ENCODE data around the gene CADPS2.
"Not testable (repeated sequence)": the region's sequence is repeated elsewhere in the genome, so short reads cannot be mapped to it uniquely, and the experiment has no call there.

The CADPS2 gene

DNA sequence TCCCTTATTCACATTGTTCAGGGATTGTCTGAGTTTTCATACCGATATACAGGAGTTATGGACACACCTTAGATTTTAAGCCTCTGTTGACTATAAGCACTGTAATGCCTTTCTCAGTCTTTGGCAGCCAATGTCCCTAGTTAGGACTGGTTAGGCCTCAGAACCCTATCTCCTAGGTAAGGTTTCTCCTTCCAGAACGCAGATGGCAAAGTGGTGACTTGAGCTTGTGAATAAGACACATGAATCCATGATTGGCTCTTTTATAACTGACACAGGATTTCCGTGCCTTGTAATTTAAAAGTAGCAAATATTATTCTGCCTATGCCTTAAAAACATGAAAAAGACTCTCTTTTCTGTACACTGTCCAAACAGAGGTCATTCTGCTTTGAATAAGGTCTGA is 171.1 kb downstream of the CADPS2 start:
- DNase-seq (ENCODE audit: low read depth in 2 of 2): no peak

DNA sequence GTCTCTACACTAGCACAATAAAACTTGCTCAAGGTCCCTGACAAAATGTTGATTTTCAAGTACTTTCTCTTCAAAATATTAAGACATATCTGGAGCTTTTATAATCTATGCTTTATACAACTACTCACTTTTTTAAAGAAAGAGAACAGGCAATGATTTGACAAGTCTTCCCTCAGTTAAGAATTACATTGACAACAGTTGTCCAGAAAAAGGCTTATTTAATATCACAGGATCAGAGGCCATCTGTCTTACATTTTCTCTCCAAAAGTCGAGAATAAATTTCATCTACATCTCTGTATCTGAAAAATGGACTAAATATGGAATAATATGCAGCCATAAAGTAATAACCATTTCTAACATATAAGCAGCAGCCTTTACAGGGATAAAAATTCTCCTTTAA is 175.3 kb downstream of the CADPS2 start:
- DNase-seq (ENCODE audit: low read depth in 2 of 2): no peak

DNA sequence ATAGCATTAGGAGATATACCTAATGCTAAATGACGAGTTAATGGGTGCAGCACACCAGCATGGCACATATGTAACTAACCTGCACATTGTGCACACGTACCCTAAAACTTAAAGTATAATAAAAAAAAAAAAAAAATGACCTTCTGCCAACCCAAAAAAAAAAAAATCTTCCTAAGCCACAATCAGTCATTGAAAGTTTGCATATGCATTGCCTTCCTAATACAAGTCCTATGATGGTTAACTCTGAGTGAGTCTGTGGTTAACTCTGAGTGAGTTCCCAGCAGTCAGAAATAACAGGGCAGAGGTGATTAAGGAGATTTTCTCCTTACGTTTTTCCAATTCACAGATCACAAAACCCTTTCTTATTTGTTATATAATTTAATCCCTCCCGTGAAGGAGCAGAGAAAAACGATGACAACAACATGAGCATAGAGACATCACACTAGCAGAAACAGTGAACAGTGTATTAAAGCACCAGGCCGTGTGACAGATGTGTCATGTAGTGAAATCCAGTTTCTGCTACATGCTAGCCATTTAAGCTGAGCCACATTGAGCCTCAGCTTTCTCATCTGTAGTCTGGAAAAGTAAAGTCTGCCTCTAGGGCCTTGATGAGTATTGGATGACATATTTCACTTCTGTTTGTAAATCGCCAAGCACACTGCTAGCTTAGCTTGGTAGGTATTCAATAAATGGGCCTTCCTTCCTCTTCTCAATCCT is 176.2 kb downstream of the CADPS2 start:
- no peak for DNase-seq (ENCODE audit: low read depth in 2 of 2)

DNA sequence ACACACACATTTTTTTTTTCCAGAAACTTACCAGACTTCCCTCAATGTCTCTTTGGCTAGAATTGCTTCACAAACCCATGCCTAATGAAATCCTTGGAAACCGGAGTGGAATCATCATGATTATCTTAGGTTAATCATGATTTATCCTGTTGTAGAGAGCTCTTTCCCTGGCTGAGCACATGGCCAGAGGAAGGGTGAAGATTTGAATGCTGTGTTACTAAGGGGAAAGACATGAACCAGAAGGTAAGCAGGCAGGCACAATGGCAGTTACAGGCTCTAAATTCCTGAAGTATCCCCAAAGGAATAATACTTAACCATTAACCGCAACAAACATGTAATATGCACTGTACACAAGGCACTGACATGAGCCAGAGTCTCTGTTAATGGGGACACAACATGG is 179.4 kb downstream of the CADPS2 start:
- DNase-seq (ENCODE audit: low read depth in 2 of 2): no peak

DNA sequence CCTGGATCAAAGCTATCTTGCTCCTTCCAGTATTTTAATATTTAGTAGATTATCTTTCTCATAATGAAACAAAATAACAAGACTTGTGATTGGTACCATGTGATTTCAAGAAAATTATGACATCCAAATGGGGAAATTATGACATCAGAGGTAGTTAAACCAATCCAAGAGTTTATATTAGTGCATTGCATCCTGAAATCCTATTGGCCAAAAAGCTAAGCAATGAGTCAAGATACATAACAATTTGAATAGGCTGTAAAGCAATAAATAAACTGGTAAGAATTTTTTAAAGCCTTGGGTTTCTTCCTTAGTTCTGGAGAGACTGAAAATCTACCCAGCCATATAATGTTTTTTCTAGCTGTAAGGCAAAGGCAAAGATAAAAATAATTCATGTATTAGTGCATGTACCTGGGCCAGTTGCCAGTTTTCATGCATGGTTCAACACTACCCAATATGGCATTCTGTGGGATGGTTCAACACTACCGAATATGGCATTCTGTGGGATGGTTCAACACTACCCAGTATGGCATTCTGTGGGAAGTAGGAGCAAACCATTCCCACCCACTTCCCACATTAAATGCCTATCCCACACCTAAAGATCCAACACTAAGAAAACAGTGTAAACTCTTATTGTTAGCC is 183.3 kb downstream of the CADPS2 start, which contains the start of gene RNF148:
RNF148 (minus strand) TSS at position 51 of the 639 bp plus-strand sequence. CDS start 172 bp downstream, outside the sequence.
- no peak for DNase-seq (ENCODE audit: low read depth in 2 of 2)

DNA sequence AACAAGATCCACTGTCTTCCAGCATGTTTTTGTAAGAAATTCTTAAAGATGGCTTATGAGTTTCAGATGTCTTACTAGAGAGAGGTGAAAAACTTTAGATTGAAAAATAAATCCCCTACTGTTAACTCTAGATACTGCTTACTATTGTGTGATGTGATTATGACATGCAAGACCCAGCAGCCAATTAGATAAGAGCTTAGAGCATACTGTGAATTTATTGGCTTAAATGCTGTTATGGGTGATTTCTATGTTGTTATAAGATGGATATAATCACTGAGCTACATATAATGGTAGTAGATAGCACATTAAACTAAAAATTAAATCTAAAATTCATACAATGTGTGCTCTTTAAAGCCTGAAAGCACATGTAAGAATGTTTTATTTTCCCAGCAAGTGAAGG is 187.2 kb downstream of the CADPS2 start, which contains the start of gene RNF133:
RNF133 (minus strand) TSS at position 101 of the 400 bp plus-strand sequence. CDS start 199 bp downstream, outside the sequence.
- no peak for DNase-seq (ENCODE audit: low read depth in 2 of 2)

DNA sequence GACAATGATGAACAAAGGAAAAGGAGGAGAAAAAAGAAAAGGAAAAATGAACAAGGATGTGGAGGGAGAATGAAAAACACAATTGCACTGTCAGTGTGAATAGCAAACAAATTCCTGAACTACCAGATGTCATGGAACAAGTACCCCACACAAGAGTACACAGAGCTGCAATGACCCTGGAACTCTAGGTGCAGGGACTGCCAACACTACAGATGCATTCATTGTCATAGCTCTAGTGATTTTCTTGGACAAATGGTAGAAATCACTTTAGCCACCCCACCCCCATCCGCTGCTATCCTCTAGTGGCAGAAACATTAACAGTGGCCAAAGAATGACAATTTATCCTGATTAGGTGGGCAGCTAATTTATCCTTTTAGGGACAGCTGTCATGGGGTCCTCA is 190.4 kb downstream of the CADPS2 start:
- no peak for DNase-seq (ENCODE audit: low read depth in 2 of 2)

DNA sequence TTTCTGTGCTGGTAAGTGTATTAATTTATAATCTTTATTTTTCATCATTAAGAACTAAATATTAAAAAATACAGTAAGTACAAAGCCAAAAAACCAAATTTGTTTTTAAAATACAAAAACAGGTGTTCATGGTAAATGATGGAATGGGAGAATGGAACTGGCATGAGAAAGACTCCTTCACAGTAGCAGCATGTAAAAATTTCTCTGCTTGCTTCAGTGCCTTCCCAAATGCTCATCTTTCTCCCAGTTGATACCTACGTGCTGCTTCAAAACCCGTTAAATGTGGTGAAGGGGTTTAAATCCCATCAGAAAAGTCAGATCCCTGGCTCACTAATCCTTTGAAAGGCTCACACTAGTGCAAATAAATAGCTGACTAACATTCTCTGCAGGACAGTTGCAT is 191.6 kb downstream of the CADPS2 start:
- no peak for DNase-seq (ENCODE audit: low read depth in 2 of 2)

DNA sequence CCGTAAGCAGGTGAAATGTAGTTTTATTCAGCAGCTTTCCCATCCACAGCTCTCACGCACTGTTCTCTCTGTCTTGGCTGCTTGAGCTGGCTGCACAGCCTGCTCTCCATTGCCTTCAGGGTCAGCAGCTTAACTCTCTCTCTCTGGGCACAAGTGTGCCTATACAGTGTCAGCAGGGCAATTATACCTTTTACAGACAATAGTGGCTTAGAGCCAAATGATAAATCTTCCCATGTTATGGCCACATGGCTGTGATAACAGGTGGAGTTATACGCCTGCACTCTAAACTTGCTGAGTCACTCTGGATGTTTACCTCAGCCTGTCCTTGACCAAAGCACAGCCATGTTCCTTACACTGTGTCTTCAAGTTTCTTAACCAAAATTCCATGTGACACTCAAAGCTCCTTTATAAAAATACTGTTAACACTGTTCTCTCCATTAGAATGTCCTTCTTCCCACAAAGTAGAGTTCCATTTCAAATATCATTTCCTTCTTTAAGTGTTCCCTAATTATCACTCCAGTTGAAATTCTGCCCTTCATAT is 193.4 kb downstream of the CADPS2 start:
- no peak for DNase-seq (ENCODE audit: low read depth in 2 of 2)

DNA sequence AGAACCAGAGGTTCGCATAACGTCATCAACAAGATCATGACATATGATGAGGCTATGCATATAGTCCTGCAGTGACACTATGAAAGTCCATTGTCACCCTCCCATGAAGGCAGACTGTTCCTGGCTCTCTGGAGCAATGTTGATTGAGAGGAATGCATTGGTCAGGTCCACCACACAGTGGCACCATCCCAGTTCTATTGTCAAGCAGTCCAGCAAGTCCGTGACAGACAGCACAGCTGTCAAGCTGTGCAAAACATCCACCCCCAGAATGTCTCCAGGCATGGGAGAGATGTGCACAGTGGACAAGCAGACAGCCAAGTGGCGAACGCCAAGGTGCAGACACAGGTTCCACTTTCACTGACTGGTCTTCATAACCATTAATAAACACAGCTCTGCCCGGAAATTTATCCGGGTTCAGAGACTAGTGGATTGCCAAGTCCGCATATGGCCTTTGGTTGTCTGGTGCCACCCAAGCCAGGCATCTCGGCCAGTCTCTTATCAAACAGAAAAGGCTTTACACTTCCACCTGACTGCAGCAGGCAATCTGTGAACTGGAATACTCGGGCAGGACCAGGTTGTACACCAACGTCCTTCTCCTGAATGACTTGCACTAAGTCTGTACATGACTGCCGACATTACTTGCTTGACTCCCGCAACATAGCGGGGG is 194.6 kb downstream of the CADPS2 start:
- no peak for DNase-seq (ENCODE audit: low read depth in 2 of 2)

DNA sequence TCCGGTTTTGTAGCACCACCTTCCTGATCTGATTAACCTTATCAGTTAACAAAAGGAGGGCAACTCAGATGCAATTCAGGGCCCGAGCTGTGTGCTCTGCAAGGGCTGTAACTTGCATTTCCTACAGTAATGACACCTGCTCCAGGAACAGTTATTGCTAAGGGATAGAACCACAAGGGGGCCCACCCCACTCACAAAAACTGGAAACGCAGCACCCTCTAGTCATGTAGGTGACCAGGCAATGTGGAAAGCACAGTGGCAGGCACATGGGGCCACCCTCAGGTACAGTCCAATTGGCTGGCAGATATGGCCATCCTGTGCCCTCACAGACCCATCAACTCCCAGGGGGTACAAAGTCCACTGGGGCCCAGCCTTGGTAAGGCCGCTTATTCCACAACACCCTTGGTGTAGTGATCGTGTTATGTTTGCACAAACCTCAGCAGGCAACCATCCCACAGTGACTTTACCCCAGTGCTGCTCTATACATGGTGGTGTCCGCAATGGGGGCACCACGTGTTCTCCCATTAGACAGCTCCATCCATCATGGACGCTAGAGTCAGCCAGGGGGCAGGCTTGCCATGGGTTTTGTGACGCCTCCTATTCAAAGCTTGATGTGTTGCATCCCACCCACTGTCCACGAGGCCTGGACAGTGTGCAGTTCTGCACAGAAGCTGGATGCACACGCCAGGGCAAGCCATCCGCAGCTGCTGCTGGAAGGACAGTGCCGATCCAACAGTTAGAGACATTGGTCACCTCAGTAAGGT is 196.7 kb downstream of the CADPS2 start:
- DNase-seq (ENCODE audit: low read depth in 2 of 2): no peak

DNA sequence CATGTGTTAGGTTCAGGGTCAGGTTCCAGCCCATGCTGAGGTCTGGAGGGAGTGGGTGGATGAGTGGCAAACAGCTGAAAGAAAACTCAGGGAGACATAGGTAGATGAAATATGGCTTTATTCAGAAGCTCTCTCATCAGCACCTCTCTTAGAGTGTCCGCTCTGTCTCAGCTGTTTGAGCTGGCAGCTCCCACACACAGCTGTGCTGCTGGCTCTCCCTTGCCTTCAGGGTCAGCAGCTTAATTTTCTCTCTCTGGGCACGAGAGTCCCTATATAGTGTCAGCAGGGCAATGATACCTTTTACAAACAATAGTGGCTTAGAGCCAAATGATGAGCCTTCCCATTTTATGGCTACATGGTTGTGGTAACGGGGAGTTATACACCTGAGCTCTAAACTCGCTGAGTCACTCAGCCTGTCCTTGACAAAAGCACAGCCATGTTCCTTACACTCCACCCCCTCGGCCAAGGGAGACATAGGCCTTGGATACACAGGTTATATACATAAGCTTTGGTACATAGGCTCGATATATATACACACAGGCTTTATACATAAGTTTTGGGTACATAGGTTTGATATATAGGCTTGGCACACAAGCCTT is 197.8 kb downstream of the CADPS2 start:
- DNase-seq (ENCODE audit: low read depth in 2 of 2): no peak

DNA sequence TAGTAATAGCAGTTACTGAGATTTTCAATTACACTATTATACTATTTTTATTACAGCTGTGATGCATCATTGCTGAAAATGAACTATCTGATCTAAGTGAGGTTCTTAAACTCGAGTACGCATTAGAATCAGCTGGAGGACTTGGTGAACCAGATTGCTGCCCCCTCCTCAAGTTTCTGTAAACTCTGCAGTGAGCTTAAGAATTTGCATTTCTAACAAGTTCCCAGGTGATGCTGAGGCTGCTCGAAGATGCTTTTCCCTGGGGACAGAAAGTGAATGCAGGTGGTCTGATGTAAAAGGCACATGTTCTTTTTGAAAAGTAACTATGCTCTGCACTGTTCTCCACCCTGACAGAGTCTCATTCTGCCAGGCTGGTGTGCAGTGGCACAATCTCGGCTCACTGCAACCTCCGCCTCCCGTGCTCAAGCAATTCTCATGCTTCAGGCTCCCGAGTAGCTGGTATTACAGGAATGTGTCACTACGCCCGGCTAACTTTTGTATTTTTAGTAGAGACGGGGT is 199.8 kb downstream of the CADPS2 start:
- DNase-seq (ENCODE audit: low read depth in 2 of 2): no peak

DNA sequence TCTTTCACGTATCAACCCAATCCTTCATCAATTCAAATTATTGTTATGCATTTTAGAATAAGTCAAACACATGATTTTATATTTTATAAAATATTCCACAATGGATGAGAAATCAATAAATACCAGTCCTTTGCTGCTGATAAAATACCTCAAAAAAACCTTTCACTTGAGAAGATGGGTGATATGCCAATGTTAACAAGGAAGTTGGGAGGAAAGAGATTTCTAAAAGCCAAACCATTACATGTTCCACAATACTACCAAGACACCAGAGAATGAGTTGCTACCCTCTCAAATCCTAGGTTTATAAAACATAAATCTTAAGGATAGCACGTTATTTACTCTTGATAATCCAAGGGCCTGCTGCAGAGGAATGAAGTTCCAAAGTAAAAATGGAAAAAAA is 201.8 kb downstream of the CADPS2 start:
- DNase-seq (ENCODE audit: low read depth in 2 of 2): no peak

DNA sequence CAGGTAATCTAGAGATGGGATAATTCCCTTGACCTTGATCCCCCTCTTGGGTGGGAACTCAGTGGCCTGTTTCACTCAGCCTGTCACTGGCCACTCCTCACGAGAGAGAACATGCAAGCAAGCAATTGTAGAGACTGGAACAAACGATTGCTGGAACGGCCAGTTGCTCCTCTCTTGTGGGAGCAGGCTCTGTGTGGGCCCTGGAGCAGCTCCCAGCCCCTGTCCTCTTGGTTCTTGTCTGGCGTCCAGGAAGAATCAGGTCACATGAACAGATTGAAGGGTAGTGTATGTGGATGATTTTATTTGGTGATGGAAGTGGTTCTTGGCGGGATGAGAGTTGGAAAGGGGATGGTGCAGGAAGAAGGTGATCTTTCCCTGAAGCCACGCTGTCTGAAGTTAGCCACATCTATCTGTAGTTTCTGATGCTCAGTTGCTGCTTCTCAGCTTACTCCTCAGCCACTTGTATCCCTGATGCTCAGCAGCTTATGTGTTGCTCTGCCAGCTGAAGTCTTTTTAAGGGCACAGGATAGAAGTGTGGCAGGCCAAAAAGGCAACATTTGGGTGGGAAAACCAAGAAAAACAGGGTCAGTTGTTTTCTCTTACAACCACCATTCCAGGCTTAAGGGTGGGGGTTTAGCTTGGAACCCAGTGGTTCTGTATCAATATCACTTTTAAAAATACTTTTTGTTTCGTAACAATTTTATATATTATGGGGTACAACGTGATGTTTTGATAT is 203.3 kb downstream of the CADPS2 start:
- DNase-seq (ENCODE audit: low read depth in 2 of 2): no peak

DNA sequence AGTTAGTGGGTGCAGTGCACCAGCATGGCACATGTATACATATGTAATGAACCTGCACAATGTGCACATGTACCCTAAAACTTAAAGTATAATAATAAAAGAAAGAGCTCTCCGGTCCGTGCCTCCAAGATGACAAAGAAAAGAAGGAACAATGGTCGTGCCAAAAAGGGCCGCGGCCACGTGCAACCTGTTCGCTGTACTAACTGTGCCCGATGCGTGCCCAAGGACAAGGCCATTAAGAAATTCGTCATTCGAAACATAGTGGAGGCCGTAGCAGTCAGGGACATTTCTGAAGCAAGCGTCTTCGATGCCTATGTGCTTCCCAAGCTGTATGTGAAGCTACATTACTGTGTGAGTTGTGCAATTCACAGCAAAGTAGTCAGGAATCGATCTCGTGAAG is 205.1 kb downstream of the CADPS2 start:
- not testable (repeated sequence) for DNase-seq (ENCODE audit: low read depth in 2 of 2)

DNA sequence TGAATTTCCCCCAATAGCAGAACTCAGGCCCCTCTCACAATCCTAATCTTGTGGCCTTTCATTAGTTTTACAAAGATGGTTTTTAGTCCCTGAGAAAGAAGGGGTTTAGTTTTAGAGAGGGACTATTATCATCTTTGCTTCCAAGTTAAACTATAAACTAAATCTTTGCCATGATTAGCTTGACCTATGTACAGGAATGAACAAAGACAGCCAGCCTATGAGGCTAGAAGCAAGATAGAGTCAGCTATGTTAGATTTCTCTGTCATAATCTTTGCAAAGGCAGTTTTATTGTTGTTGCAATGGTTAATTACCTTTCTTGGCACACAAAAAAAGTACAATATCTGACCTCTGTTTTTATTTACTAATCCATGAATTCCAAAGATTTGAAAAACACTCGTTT is 206.4 kb downstream of the CADPS2 start:
- no peak for DNase-seq (ENCODE audit: low read depth in 2 of 2)

DNA sequence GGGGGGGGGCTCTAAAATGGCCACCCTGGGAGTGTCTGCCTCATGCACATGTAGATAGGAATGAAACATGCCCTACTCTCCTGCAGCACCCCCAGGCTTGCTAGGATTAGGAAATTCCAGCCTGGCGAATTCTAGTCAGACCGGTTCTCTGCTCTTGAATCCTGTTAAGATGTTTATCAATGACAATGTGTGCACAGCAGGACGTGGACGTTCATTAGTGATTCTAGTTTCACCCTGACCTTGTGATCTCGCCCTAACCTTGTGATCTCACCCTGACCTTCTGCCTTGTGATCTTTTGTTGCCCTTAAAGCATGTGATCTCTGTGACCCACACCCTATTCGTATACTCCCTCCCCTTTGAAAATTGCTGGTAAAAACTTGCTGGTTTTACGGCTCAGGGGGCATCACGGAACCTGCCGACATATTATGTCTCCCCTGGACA is 207.0 kb downstream of the CADPS2 start:
- DNase-seq (ENCODE audit: low read depth in 2 of 2): not testable (repeated sequence)

DNA sequence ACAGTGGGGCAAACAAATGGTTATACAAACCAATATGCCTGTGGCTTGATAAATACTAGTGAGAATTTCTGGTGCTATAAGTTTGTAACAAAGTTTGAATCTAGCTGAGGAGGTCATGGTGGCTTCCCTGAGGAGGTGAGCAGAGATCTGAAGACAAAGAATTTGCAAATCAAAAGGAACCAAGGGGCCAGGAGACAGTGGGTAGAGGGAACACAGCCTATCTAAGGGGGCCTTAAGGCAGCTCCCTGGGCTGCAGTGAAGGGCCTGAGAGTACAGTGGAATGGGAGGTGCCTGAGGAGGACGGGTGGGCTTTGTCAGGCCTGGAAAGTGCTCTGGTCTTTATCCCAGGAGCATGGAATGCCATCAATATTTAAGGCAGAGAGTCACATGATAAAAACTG is 209.1 kb downstream of the CADPS2 start:
- no peak for DNase-seq (ENCODE audit: low read depth in 2 of 2)

DNA sequence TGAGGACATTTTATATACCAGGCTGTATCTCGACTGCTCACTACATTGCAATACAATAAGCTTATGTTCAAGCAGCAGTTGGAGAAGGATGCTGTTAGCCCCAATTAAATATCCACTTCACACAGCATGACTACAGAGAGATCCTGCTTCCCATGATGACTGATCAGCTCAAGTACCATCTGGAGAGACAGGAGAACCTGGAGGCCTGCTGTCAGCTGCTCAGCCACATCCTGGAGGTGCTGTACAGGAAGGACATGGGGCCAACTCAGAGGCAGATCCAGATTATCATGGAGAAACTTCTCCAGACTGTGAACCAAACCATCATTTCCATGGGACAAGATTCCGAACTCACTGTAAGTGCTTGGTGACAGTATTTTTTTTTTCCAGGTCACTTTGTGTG is 209.8 kb downstream of the CADPS2 start:
- DNase-seq (ENCODE audit: low read depth in 2 of 2): no peak

All from stimulated activated CD8-positive, alpha-beta memory T cell treated with anti-CD3 and anti-CD28 coated beads, Interleukin-7, amount 100 ng/mL, for 4 hours (primary cell).